ENCODE measurements around the gene TAB2. TPM values are rescaled to one million over a fixed set of nuclear protein-coding genes. Genes with fewer than 3 reads are reported as not detected.

The TAB2 gene
- total and polyA plus RNA-seq, 7 donors: 33.4 to 149 (median 100) TPM

GRCh38 chr6:149365197-149365596 lies 47.7 kb downstream of the TAB2 start:
- DNase-seq: no peak
- Histone ChIP-seq H3K27ac (no peak overlapping the region), H3K36me3 (peaks cover 0 to 3% (median 0%) of the 10 kb centered on the region in 4 donors), H3K9me3 (no peaks in the 10 kb centered on the region), H3K4me1 (peaks cover 0 to 75% (median 46%) of the 10 kb centered on the region in 4 donors), H3K4me3 (no peak overlapping the region), H3K27me3 (no peaks in the 10 kb centered on the region)
- TF ChIP-seq POLR2A (IDR thresholded peaks at IDR 0.05) (no peak), EP300 (IDR thresholded peaks at IDR 0.05) (no peak), POLR2AphosphoS5 (IDR thresholded peaks at IDR 0.05) (no peak), CTCF (IDR thresholded peaks at IDR 0.05) (no peak)
- intact Hi-C loops (cut with DNase I): loop anchor here (5.0 kb wide), 1 partner anchor 33 kb away; no protein-coding TSS in a partner anchor

GRCh38 chr6:149366267-149366921 lies 48.9 kb downstream of the TAB2 start:
- Histone ChIP-seq H3K9me3 (no peaks in the 10 kb centered on the region), H3K36me3 (peaks cover 0 to 7% (median 2%) of the 10 kb centered on the region in 4 donors), H3K4me3 (no peak overlapping the region), H3K27me3 (no peaks in the 10 kb centered on the region), H3K27ac (no peak overlapping the region), H3K4me1 (peaks cover 0 to 71% (median 42%) of the 10 kb centered on the region in 4 donors)
- DNase-seq: no peak
- TF ChIP-seq POLR2A (IDR thresholded peaks at IDR 0.05) (no peak), EP300 (IDR thresholded peaks at IDR 0.05) (no peak), POLR2AphosphoS5 (IDR thresholded peaks at IDR 0.05) (no peak), CTCF (IDR thresholded peaks at IDR 0.05) (no peak)
- WGBS, 2 donors: 68 to 84% methylated on average over 4 of the region's 4 CpGs
- intact Hi-C loops (cut with DNase I): loop anchor here (5.0 kb wide), 1 partner anchor 34 kb away; no protein-coding TSS in a partner anchor

GRCh38 chr6:149368065-149368464 lies 50.6 kb downstream of the TAB2 start:
- H3K27me3 ChIP-seq: no peaks in the 10 kb centered on the region
- H3K4me1 ChIP-seq: peaks cover 0 to 69% (median 39%) of the 10 kb centered on the region in 4 donors
- intact Hi-C loops (cut with DNase I): loop anchor here (5.0 kb wide), 1 partner anchor 36 kb away; no protein-coding TSS in a partner anchor
- 82 to 85% methylated on average over 1 of the region's 1 CpG for WGBS, 2 donors
- H3K4me3 ChIP-seq: no peak overlapping the region
- TF ChIP-seq POLR2A (IDR thresholded peaks at IDR 0.05) (no peak), EP300 (IDR thresholded peaks at IDR 0.05) (no peak), CTCF (IDR thresholded peaks at IDR 0.05) (no peak), POLR2AphosphoS5 (IDR thresholded peaks at IDR 0.05) (no peak)
- peaks cover 0 to 7% (median 2%) of the 10 kb centered on the region in 4 donors for H3K36me3 ChIP-seq
- H3K27ac ChIP-seq: peak overlapping the region in 1 of 4 donors; percentile 11
- no peak for DNase-seq
- no peaks in the 10 kb centered on the region for H3K9me3 ChIP-seq

GRCh38 chr6:149371154-149371553 lies 53.6 kb downstream of the TAB2 start:
- Histone ChIP-seq H3K27me3 (no peaks in the 10 kb centered on the region), H3K4me1 (peaks cover 0 to 48% (median 18%) of the 10 kb centered on the region in 4 donors), H3K9me3 (no peaks in the 10 kb centered on the region), H3K4me3 (no peak overlapping the region), H3K27ac (no peak overlapping the region), H3K36me3 (peaks cover 0 to 11% (median 2%) of the 10 kb centered on the region in 4 donors)
- TF ChIP-seq POLR2AphosphoS5 (IDR thresholded peaks at IDR 0.05): no peak
- no peak for TF ChIP-seq EP300 (IDR thresholded peaks at IDR 0.05)
- no peak for TF ChIP-seq POLR2A (IDR thresholded peaks at IDR 0.05)
- no peak for TF ChIP-seq CTCF (IDR thresholded peaks at IDR 0.05)
- intact Hi-C loops (cut with DNase I): no loop called here
- DNase-seq: no peak
